H9 (cell line): ENCODE data around the gene LGALS8. TPM values are rescaled to one million over a fixed set of nuclear protein-coding genes. Genes with fewer than 3 reads are reported as not detected.

Source experiments
- DNase-seq: peaks from one replicate; pipeline ENCODE4 v3.0.0-alpha.2; 2017
- H2AFZ ChIP-seq: one replicate; pipeline ENCODE4 v1.6.1; 2013; ENCODE audit warnings: mild to moderate bottlenecking, low read length, control low read depth, moderate library complexity
- H2AK5ac ChIP-seq: 2 replicates; pipeline ENCODE4 v1.6.1; 2013; ENCODE audit warnings: low read length, control low read depth, mixed read lengths; ENCODE audit not compliant: insufficient read length
- H2BK120ac ChIP-seq: one replicate; pipeline ENCODE4 v1.6.1; 2013; ENCODE audit warnings: low read depth, mild to moderate bottlenecking, low read length, control low read depth, inconsistent platforms; ENCODE audit not compliant: poor library complexity, severe bottlenecking
- H2BK12ac ChIP-seq: 2 replicates; pipeline ENCODE4 v1.6.1; 2013; ENCODE audit warnings: low read length, control low read depth, mixed read lengths, low read depth; ENCODE audit not compliant: insufficient read length
- H2BK15ac ChIP-seq: 2 replicates; pipeline ENCODE4 v1.6.1; 2013; ENCODE audit warnings: low read depth, low read length, control low read depth
- H2BK20ac ChIP-seq: one replicate; pipeline ENCODE4 v1.6.1; 2013; ENCODE audit warnings: low read depth, mild to moderate bottlenecking, low read length, control low read depth, inconsistent platforms; ENCODE audit not compliant: poor library complexity, severe bottlenecking
- H2BK5ac ChIP-seq: 2 replicates; pipeline ENCODE4 v1.6.1; 2013; ENCODE audit warnings: low read length, control low read depth, mixed read lengths; ENCODE audit not compliant: insufficient read length
- H3K14ac ChIP-seq: 2 replicates; pipeline ENCODE4 v1.6.1; 2013; ENCODE audit warnings: low read length, control low read depth; ENCODE audit not compliant: insufficient read depth
- H3K18ac ChIP-seq: 2 replicates; pipeline ENCODE4 v1.6.1; 2013; ENCODE audit warnings: low read depth, mild to moderate bottlenecking, mixed read lengths, low read length, control low read depth; ENCODE audit not compliant: insufficient read length
- H3K23ac ChIP-seq: 2 replicates; pipeline ENCODE4 v1.6.1; 2013; ENCODE audit warnings: low read length, control low read depth, mixed read lengths, low read depth; ENCODE audit not compliant: insufficient read length
- H3K23me2 ChIP-seq: 2 replicates; pipeline ENCODE4 v1.6.1; 2013; ENCODE audit warnings: low read depth, mild to moderate bottlenecking, mixed read lengths, low read length, control low read depth; ENCODE audit not compliant: insufficient read length, poor library complexity, severe bottlenecking
- H3K27ac ChIP-seq: 2 replicates; pipeline ENCODE4 v1.5.1; 2013; ENCODE audit warnings: low read length, control low read depth, mixed read lengths, low read depth; ENCODE audit not compliant: insufficient read length
- H3K27me3 ChIP-seq: 2 replicates; pipeline ENCODE4 v1.6.1; 2013; ENCODE audit warnings: low read length, control low read depth, inconsistent platforms; ENCODE audit not compliant: insufficient read depth
- H3K4ac ChIP-seq: 2 replicates; pipeline ENCODE4 v1.6.1; 2013; ENCODE audit warnings: low read depth, mild to moderate bottlenecking, control low read depth, inconsistent platforms, low read length, moderate library complexity
- H3K4me1 ChIP-seq: 2 replicates; pipeline ENCODE4 v1.6.1; 2013; ENCODE audit warnings: low read length, control low read depth, inconsistent platforms; ENCODE audit not compliant: insufficient read depth
- H3K4me2 ChIP-seq: 2 replicates; pipeline ENCODE4 v1.6.1; 2013; ENCODE audit warnings: low read length, control low read depth, mixed read lengths; ENCODE audit not compliant: insufficient read length, insufficient read depth
- H3K56ac ChIP-seq: 2 replicates; pipeline ENCODE4 v1.6.1; 2013; ENCODE audit warnings: low read depth, mild to moderate bottlenecking, mixed read lengths, low read length, control low read depth; ENCODE audit not compliant: insufficient read length
- H3K79me1 ChIP-seq: 2 replicates; pipeline ENCODE4 v1.6.1; 2013; ENCODE audit warnings: low read depth, mild to moderate bottlenecking, moderate library complexity, low read length, control low read depth, inconsistent platforms; ENCODE audit not compliant: insufficient read depth, poor library complexity, severe bottlenecking
- H3K79me2 ChIP-seq: 2 replicates; pipeline ENCODE4 v1.6.1; 2013; ENCODE audit warnings: low read length, control low read depth, inconsistent platforms; ENCODE audit not compliant: insufficient read depth
- H3K9ac ChIP-seq: 2 replicates; pipeline ENCODE4 v1.6.1; 2013; ENCODE audit warnings: low read length, control low read depth, mixed read lengths; ENCODE audit not compliant: insufficient read length; ENCODE audit errors: extremely low read depth
- H3K9me3 ChIP-seq: one replicate; pipeline ENCODE4 v1.6.1; 2013; ENCODE audit warnings: low read depth, low read length, inconsistent platforms; ENCODE audit not compliant: control insufficient read depth
- H3T11ph ChIP-seq: one replicate; pipeline ENCODE4 v1.6.1; 2013; ENCODE audit warnings: mild to moderate bottlenecking, low read length, control low read depth, inconsistent platforms
- H4K20me1 ChIP-seq: one replicate; pipeline ENCODE4 v1.6.1; 2013; ENCODE audit not compliant: control insufficient read depth, insufficient read length, insufficient read depth
- H4K5ac ChIP-seq: 2 replicates; pipeline ENCODE4 v1.6.1; 2013; ENCODE audit warnings: low read depth, mild to moderate bottlenecking, mixed read lengths, low read length, control low read depth; ENCODE audit not compliant: insufficient read length
- H4K8ac ChIP-seq: replicated peaks from 2 replicates; pipeline ENCODE4 v1.6.1; 2013; ENCODE audit warnings: low read length, control low read depth, mixed read lengths, low read depth; ENCODE audit not compliant: insufficient read length
- H4K91ac ChIP-seq: 2 replicates; pipeline ENCODE4 v1.6.1; 2013; ENCODE audit warnings: low read depth, mild to moderate bottlenecking, moderate library complexity, mixed read lengths, low read length, control low read depth; ENCODE audit not compliant: insufficient read length
- H3K27ac Mint-ChIP-seq, 3 experiments: 2 replicates in 2 of 3; 3 replicates in 1 of 3; pipeline ENCODE4 v1.8.0; 2020 to 2021; ENCODE audit warnings: mixed read lengths in 3 of 3, mild to moderate bottlenecking in 1 of 3, moderate library complexity in 1 of 3
- H3K27me3 Mint-ChIP-seq: 2 replicates; pipeline ENCODE4 v1.8.0; 2021; ENCODE audit warnings: low read depth, mild to moderate bottlenecking, moderate library complexity, mixed read lengths
- H3K36me3 Mint-ChIP-seq, 3 experiments: 2 replicates in 2 of 3; 3 replicates in 1 of 3; pipeline ENCODE4 v1.8.0; 2020 to 2021; ENCODE audit warnings: low read depth in 3 of 3, mixed read lengths in 3 of 3; ENCODE audit not compliant: insufficient read depth in 1 of 3
- H3K4me1 Mint-ChIP-seq, 2 experiments: 2 replicates each; pipeline ENCODE4 v1.8.0; 2020; ENCODE audit warnings: mixed read lengths in 2 of 2
- H3K4me3 Mint-ChIP-seq, 2 experiments: 2 replicates in 1 of 2; 3 replicates in 1 of 2; pipeline ENCODE4 v1.8.0; 2020 to 2021; ENCODE audit warnings: mild to moderate bottlenecking in 2 of 2, mixed read lengths in 2 of 2, moderate library complexity in 1 of 2
- H3K9me3 Mint-ChIP-seq, 2 experiments: 2 replicates in 1 of 2; 3 replicates in 1 of 2; pipeline ENCODE4 v1.8.0; 2020; ENCODE audit warnings: mild to moderate bottlenecking in 2 of 2, mixed read lengths in 2 of 2, moderate library complexity in 1 of 2
- WGBS: extraction: QIAGEN DNeasy Blood & Tissue Kit; methylation state at CpG from one replicate; pipeline ENCODE4 v1.1.7; 2013; ENCODE audit warnings: missing lambda C conversion rate, low lambda C conversion rate, mixed read lengths; ENCODE audit not compliant: insufficient read length; ENCODE audit errors: extremely low coverage; 5-methylcytosine and 5-hydroxymethylcytosine counted together
- total RNA-seq: library from RNA; stranded (reverse); gene quantifications from 2 replicates; pipeline ENCODE4 v1.2.1, GENCODE V29; 2021
- TF ChIP-seq, protein P1 (sequence below): fragments of 200-600 bp; sonication (generic); conservative IDR thresholded peaks from 3 replicates; pipeline ENCODE4 v1.8.0; 2021; ENCODE audit warnings: antibody characterized with exemption, mild to moderate bottlenecking

The LGALS8 gene
- total RNA-seq, 1 experiment from 2014 or later = 14.2 TPM

DNA sequence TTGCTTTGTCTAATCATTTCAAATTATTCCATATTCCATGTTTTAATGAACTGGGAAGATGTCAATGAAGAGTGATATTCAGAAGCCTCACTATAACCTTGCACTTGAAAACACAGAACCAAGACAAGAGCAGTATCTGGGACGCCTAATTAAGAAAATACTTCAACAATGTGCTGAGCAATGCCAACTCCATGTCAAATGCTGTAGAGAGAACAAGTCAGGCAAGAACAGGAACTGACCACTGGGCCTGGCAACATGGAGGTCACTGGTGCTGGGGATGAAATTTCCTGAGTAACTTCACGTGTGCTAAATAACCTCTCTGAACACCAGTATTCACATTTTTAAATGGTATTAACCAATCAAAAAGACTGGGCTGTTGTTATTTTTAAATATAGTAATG lies 57.7 kb downstream of the LGALS8 start:
- no peak overlapping the region for H3K27ac Mint-ChIP-seq
- Histone ChIP-seq H2BK120ac (no peak overlapping the region), H3K79me2 (no peaks in the 10 kb centered on the region), H3K9ac (no peak overlapping the region), H3K27ac (no peak overlapping the region), H3K56ac (no peak overlapping the region), H3K4ac (no peak overlapping the region), H4K8ac (no peak overlapping the region), H3K4me1 (no peaks in the 10 kb centered on the region), H3K14ac (no peak overlapping the region), H2BK15ac (no peak overlapping the region), H3K23me2 (no peaks in the 10 kb centered on the region), H4K20me1 (no peaks in the 10 kb centered on the region), H2AK5ac (no peak overlapping the region), H2AFZ (no peak overlapping the region), H2BK12ac (no peak overlapping the region), H4K5ac (no peak overlapping the region), H3K4me2 (no peak overlapping the region), H2BK5ac (no peak overlapping the region), H3T11ph (no peak overlapping the region), H3K27me3 (no peaks in the 10 kb centered on the region), H3K18ac (no peak overlapping the region), H4K91ac (no peak overlapping the region), H3K79me1 (no peaks in the 10 kb centered on the region), H2BK20ac (no peak overlapping the region), H3K23ac (no peak overlapping the region), H3K9me3 (no peaks in the 10 kb centered on the region)
- H3K4me3 Mint-ChIP-seq = no peak overlapping the region
- no peaks in the 10 kb centered on the region for H3K4me1 Mint-ChIP-seq
- no peak for DNase-seq
- TF ChIP-seq, protein P1, sequence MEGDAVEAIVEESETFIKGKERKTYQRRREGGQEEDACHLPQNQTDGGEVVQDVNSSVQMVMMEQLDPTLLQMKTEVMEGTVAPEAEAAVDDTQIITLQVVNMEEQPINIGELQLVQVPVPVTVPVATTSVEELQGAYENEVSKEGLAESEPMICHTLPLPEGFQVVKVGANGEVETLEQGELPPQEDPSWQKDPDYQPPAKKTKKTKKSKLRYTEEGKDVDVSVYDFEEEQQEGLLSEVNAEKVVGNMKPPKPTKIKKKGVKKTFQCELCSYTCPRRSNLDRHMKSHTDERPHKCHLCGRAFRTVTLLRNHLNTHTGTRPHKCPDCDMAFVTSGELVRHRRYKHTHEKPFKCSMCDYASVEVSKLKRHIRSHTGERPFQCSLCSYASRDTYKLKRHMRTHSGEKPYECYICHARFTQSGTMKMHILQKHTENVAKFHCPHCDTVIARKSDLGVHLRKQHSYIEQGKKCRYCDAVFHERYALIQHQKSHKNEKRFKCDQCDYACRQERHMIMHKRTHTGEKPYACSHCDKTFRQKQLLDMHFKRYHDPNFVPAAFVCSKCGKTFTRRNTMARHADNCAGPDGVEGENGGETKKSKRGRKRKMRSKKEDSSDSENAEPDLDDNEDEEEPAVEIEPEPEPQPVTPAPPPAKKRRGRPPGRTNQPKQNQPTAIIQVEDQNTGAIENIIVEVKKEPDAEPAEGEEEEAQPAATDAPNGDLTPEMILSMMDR = no peak
- no peaks in the 10 kb centered on the region for H3K9me3 Mint-ChIP-seq
- H3K27me3 Mint-ChIP-seq = no peaks in the 10 kb centered on the region
- no CpG with 5 or more reads among the region's 2 CpGs for WGBS
- H3K36me3 Mint-ChIP-seq = peaks cover 30 to 92% (median 68%) of the 10 kb centered on the region in 3 experiments; a peak in 6 of 7 replicates
